CD4-positive, alpha-beta memory T cell (primary cell): ENCODE measurements around the gene S100A7A. TPM values are rescaled to one million over a fixed set of nuclear protein-coding genes. Genes with fewer than 3 reads are reported as not detected.
A peak's percentile ranks its signal among the peaks of the same experiment; 100 is the strongest.
"Not testable (repeated sequence)": the region's sequence is repeated elsewhere in the genome, so short reads cannot be mapped to it uniquely, and the experiment has no call there.

ENCODE experiments used
- CTCF ChIA-PET: fragments of 350-600 bp; sonication (Branson Sonifier 250); formaldehyde crosslinking; loops from one replicate; lab custom pipeline; 2021; ENCODE audit warnings: inconsistent platforms; ENCODE audit not compliant: partially characterized antibody; lab: Charles Lee
- POLR2A ChIA-PET: fragments of 350-600 bp; sonication (Branson Sonifier 250); formaldehyde crosslinking; loops from one replicate; lab custom pipeline; 2021; ENCODE audit not compliant: partially characterized antibody; lab: Charles Lee
- DNase-seq, 5 donors: peaks; one replicate each; pipeline versions ENCODE4 v3.0.0 to v3.0.0-alpha.2; 2020 to 2022; ENCODE audit warnings: mixed read lengths in 1 of 5
- H3K27ac ChIP-seq: one replicate; pipeline ENCODE4 v1.7.0; 2013; ENCODE audit warnings: low read depth, low read length
- H3K27me3 ChIP-seq: 2 replicates; pipeline ENCODE4 v1.7.0; 2013; ENCODE audit warnings: mild to moderate bottlenecking, low read length, moderate library complexity; ENCODE audit not compliant: insufficient read depth
- H3K36me3 ChIP-seq: 2 replicates; pipeline ENCODE4 v1.7.0; 2013; ENCODE audit warnings: mild to moderate bottlenecking, low read length, moderate library complexity; ENCODE audit not compliant: insufficient read depth
- H3K4me1 ChIP-seq: 2 replicates; pipeline ENCODE4 v1.7.0; 2013; ENCODE audit warnings: mild to moderate bottlenecking, low read length, moderate library complexity; ENCODE audit not compliant: insufficient read depth
- H3K4me3 ChIP-seq, 2 donors: one replicate each; pipeline ENCODE4 v1.7.0; 2013; ENCODE audit warnings: low read length in 2 of 2, mild to moderate bottlenecking in 1 of 2
- H3K9me3 ChIP-seq, 2 donors: one replicate each; pipeline ENCODE4 v1.7.0; 2013; ENCODE audit warnings: low read length in 2 of 2, control low read depth in 1 of 2; ENCODE audit not compliant: control insufficient read depth in 1 of 2
- H3K27ac Mint-ChIP-seq, 7 donors: one replicate each; pipeline ENCODE4 v1.8.0; 2020 to 2021; ENCODE audit warnings: mixed read lengths in 7 of 7, mild to moderate bottlenecking in 6 of 7, inconsistent platforms in 3 of 7, moderate library complexity in 3 of 7
- H3K27me3 Mint-ChIP-seq, 2 donors: one replicate each; pipeline ENCODE4 v1.8.0; 2020 to 2021; ENCODE audit warnings: mixed read lengths in 2 of 2
- H3K36me3 Mint-ChIP-seq, 2 donors: one replicate each; pipeline ENCODE4 v1.8.0; 2020 to 2021; ENCODE audit warnings: mixed read lengths in 2 of 2, inconsistent platforms in 1 of 2, mild to moderate bottlenecking in 1 of 2
- H3K4me1 Mint-ChIP-seq, 4 donors: one replicate each; pipeline ENCODE4 v1.8.0; 2020 to 2021; ENCODE audit warnings: mixed read lengths in 4 of 4, mild to moderate bottlenecking in 1 of 4
- H3K4me3 Mint-ChIP-seq, 8 donors: one replicate each; pipeline ENCODE4 v1.8.0; 2020 to 2021; ENCODE audit warnings: mixed read lengths in 8 of 8, mild to moderate bottlenecking in 7 of 8, moderate library complexity in 6 of 8, inconsistent platforms in 3 of 8
- H3K9me3 Mint-ChIP-seq, 8 donors: one replicate each; pipeline ENCODE4 v1.8.0; 2020 to 2021; ENCODE audit warnings: mixed read lengths in 8 of 8, mild to moderate bottlenecking in 5 of 8, inconsistent platforms in 3 of 8, moderate library complexity in 1 of 8
- intact Hi-C: fragments of 100-400 bp; cut with micrococcal nuclease; formaldehyde crosslinking; loops from one replicate; pipeline ENCODE4 v1.15.1; 2023
- polyA plus RNA-seq, 2 donors: library from polyadenylated mRNA; unstranded; fragments of 300-500 nt; fragmentation: Illumina TruSeq; gene quantifications; one replicate each; pipeline ENCODE4 v1.2.3, GENCODE V29; 2021
- total RNA-seq, 2 experiments: library from RNA; stranded (reverse); gene quantifications; one replicate each; pipeline ENCODE4 v1.2.3, GENCODE V29; 2021

The S100A7A gene
- total and polyA plus RNA-seq, 4 experiments from 2014 or later, result not detected

DNA sequence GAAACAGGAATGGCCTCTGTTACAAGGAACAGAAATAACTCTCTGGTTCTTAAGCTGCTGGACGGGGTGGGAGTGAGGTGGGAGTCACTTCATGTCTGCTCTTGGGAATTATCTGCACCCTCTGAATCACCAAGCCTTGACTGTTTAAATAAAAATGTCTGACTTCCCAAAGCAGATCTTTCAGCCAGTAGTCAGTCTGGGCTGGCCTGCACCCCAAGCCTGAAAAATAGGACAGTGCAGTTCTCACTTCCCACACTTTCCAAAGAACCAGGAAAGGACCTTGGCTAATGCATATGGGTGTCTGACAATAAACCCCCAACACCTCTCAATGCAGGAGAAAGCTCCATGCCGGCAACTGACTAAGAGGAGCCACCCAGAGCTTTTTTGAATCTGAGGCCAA lies 43.3 kb downstream of the S100A7A start:
- no peaks in the 10 kb centered on the region for H3K36me3 Mint-ChIP-seq
- CTCF ChIA-PET, result no interaction called here
- intact Hi-C loops, result no loop called here

DNA sequence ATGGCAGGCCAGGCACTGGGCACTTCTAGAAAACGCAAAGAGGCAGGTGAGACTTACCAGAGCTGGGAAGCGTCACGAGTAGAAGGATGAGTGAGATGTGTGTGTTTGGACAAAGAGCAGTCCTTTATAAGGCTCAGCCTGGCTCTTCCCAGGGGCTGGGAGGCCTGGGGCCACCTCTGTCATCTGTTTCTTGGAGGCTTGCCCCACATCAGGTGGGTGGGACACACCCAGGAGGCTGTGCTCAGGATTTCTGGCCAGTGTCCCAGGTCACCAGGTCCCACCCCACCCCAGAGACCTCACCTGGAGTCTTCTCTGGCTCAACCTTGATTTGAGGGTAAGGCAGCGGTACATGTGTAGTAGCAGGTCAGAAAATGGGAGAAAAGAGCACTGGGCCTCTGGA lies 44.2 kb downstream of the S100A7A start, which contains the start of gene S100A7:
Gene S100A7, minus strand, starts transcription at position 101 of the 400 bp plus-strand sequence. CDS start 1,638 bp downstream, outside the sequence.
- no peaks in the 10 kb centered on the region for H3K9me3 ChIP-seq
- H3K4me3 Mint-ChIP-seq, result no peak within 1 kb of the TSS
- DNase-seq, result no peak
- CTCF ChIA-PET, result no interaction called here
- intact Hi-C loops, result no loop called here
- no peak within 1 kb of the TSS for H3K27ac ChIP-seq
- H3K4me1 Mint-ChIP-seq, result no peaks in the 10 kb centered on the region
- H3K27me3 Mint-ChIP-seq, result peaks cover 19 to 31% of the 10 kb centered on the region in 2 donors
- H3K4me1 ChIP-seq, result no peaks in the 10 kb centered on the region
- H3K27ac Mint-ChIP-seq, result no peak within 1 kb of the TSS
- no peaks in the 10 kb centered on the region for H3K36me3 ChIP-seq
- POLR2A ChIA-PET, result no interaction called here
- H3K9me3 Mint-ChIP-seq, result peaks cover 0 to 1% (median 0%) of the 10 kb centered on the region in 8 donors
- H3K27me3 ChIP-seq, result no peaks in the 10 kb centered on the region
- H3K36me3 Mint-ChIP-seq, result no peaks in the 10 kb centered on the region
- H3K4me3 ChIP-seq, result no peak within 1 kb of the TSS

More for the DNA sequence above, 43.3 kb downstream of the S100A7A start:
- Mint-ChIP-seq H3K27me3 (peaks cover 19 to 35% of the 10 kb centered on the region in 2 donors), H3K4me1 (no peaks in the 10 kb centered on the region), H3K4me3 (no peak overlapping the region), H3K27ac (no peak overlapping the region), H3K9me3 (peaks cover 0 to 1% (median 0%) of the 10 kb centered on the region in 8 donors)
- no peak for DNase-seq
- Histone ChIP-seq H3K36me3 (no peaks in the 10 kb centered on the region), H3K4me3 (no peak overlapping the region), H3K9me3 (no peaks in the 10 kb centered on the region), H3K27ac (no peak overlapping the region), H3K4me1 (no peaks in the 10 kb centered on the region), H3K27me3 (no peaks in the 10 kb centered on the region)
- POLR2A ChIA-PET, result no interaction called here

- H3K27ac ChIP-seq, H3K36me3 Mint-ChIP-seq, H3K27ac Mint-ChIP-seq, H3K4me1 Mint-ChIP-seq, H3K27me3 ChIP-seq, H3K36me3 ChIP-seq, H3K9me3 Mint-ChIP-seq, H3K4me1 ChIP-seq, intact Hi-C loops, H3K4me3 Mint-ChIP-seq, H3K9me3 ChIP-seq, DNase-seq, POLR2A ChIA-PET, H3K4me3 ChIP-seq: not testable (repeated sequence)
- CTCF ChIA-PET, result interaction anchor here (1.6 kb wide), 1 partner anchor 33 kb away, joined by 4 read pairs; no protein-coding TSS in a partner anchor
- peaks cover 10 to 26% of the 10 kb centered on the region in 2 donors for H3K27me3 Mint-ChIP-seq
Observed at GRCh38 chr1:153462741-153463140, 46.4 kb downstream of the S100A7A start.

DNA sequence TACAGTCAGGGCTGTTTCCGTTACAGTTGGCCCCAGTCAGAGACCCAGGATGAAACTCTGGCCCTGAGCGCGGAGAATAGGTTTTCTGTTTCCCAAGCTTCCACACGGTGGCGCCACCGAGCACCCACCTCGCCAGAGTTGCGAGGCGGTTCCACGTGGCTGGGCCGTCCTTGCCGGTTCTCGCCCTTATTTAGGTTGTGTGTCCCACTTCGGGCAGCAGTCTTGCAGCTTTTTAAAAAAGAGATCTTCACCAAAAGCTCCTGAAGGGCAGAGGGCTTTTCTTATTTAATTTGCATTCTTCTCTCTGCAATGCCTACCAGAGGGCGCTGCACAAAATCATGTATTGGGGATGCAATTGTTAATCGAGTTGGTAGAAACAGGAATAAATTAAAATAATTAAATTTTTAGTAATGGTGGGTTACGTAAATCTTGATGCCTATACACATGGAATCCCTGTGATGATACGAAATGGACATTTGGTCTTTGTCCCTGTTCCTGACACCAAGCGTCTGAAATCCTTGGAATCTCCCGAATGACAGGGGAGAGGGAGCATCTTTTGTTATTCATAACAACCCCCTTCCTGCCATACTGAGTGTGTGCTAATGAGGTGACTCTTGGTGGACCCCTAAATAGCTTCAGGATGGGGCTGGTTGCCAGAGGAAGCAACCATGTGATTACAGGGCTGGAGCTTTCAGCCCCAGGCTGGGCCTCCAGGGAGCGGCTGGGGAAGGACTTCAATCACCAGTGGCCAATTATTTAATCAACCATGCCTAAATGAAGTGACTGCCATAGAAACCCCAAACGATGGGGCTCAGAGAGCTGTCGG lies 49.7 kb downstream of the S100A7A start:
- Mint-ChIP-seq H3K27me3 (peaks cover 8 to 28% of the 10 kb centered on the region in 2 donors), H3K4me3 (no peak overlapping the region), H3K27ac (no peak overlapping the region), H3K4me1 (no peaks in the 10 kb centered on the region), H3K9me3 (peaks cover 0 to 14% (median 8%) of the 10 kb centered on the region in 8 donors), H3K36me3 (no peaks in the 10 kb centered on the region)
- Histone ChIP-seq H3K36me3 (no peaks in the 10 kb centered on the region), H3K27ac (no peak overlapping the region), H3K9me3 (no peaks in the 10 kb centered on the region), H3K4me1 (no peaks in the 10 kb centered on the region), H3K4me3 (no peak overlapping the region), H3K27me3 (peaks cover 3% of the 10 kb centered on the region)
- ChIA-PET POLR2A (no interaction called here), CTCF (interaction anchor here (0.7 to 2.4 kb wide), 7 partner anchors 10 to 113 kb away, joined by 3 to 13 read pairs (median 3); no protein-coding TSS in a partner anchor)
- DNase-seq, result peak; percentile 42 to 59 (median 50)
- intact Hi-C loops, result no loop called here

DNA sequence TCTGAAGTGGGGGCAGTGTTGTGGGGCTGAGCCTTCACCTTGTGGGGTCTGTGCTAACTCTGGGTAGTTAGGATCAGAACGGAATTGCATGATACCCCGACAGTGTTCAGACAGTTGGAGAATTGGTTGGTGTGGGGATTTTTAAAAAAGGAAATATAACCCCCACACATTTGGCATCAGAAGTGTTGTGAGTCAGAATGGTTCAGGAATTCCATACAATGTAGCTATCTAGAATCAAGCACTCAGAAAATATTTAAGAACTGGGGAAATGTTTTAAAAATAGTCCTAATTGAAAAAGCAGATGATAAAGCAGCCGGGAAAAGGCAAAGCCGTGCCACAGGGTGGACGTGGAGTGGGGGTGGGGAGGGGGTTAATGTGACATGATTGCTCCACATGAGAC lies 50.6 kb downstream of the S100A7A start:
- Histone ChIP-seq H3K9me3 (no peaks in the 10 kb centered on the region), H3K4me3 (no peak overlapping the region), H3K27me3 (peaks cover 3% of the 10 kb centered on the region), H3K4me1 (no peaks in the 10 kb centered on the region), H3K36me3 (no peaks in the 10 kb centered on the region), H3K27ac (no peak overlapping the region)
- no peaks in the 10 kb centered on the region for H3K36me3 Mint-ChIP-seq
- POLR2A ChIA-PET, result no interaction called here
- no peak overlapping the region for H3K4me3 Mint-ChIP-seq
- peaks cover 8 to 26% of the 10 kb centered on the region in 2 donors for H3K27me3 Mint-ChIP-seq
- intact Hi-C loops, result no loop called here
- DNase-seq, result no peak
- H3K9me3 Mint-ChIP-seq, result peaks cover 0 to 22% (median 13%) of the 10 kb centered on the region in 8 donors
- no peaks in the 10 kb centered on the region for H3K4me1 Mint-ChIP-seq
- no peak overlapping the region for H3K27ac Mint-ChIP-seq
- CTCF ChIA-PET, result interaction anchor here (1.5 to 2.4 kb wide), 3 partner anchors 9 to 28 kb away, joined by 6 to 13 read pairs (median 7); no protein-coding TSS in a partner anchor

- Histone ChIP-seq H3K4me3 (no peak overlapping the region), H3K9me3 (no peaks in the 10 kb centered on the region), H3K36me3 (no peaks in the 10 kb centered on the region), H3K27me3 (peaks cover 3% of the 10 kb centered on the region), H3K4me1 (no peaks in the 10 kb centered on the region), H3K27ac (no peak overlapping the region)
- no peak for DNase-seq
- H3K9me3 Mint-ChIP-seq, result peaks cover 3 to 42% (median 32%) of the 10 kb centered on the region in 8 donors
- intact Hi-C loops, result no loop called here
- no peaks in the 10 kb centered on the region for H3K4me1 Mint-ChIP-seq
- peaks cover 8 to 22% of the 10 kb centered on the region in 2 donors for H3K27me3 Mint-ChIP-seq
- H3K36me3 Mint-ChIP-seq, result peaks cover 0 to 5% of the 10 kb centered on the region in 2 donors
- no peak overlapping the region for H3K27ac Mint-ChIP-seq
- ChIA-PET CTCF (interaction anchor here (0.8 kb wide), 1 partner anchor 14 kb away, joined by 3 read pairs; no protein-coding TSS in a partner anchor), POLR2A (no interaction called here)
- no peak overlapping the region for H3K4me3 Mint-ChIP-seq
Observed at GRCh38 chr1:153470707-153471106, 54.4 kb downstream of the S100A7A start.
